ENCODE results near the gene ARPC4. TPM values are rescaled to one million over a fixed set of nuclear protein-coding genes. Genes with fewer than 3 reads are reported as not detected.

ARPC4 gene
- total and polyA plus RNA-seq, 5 donors from 2014 or later: 203 to 384 (median 305) TPM

DNA sequence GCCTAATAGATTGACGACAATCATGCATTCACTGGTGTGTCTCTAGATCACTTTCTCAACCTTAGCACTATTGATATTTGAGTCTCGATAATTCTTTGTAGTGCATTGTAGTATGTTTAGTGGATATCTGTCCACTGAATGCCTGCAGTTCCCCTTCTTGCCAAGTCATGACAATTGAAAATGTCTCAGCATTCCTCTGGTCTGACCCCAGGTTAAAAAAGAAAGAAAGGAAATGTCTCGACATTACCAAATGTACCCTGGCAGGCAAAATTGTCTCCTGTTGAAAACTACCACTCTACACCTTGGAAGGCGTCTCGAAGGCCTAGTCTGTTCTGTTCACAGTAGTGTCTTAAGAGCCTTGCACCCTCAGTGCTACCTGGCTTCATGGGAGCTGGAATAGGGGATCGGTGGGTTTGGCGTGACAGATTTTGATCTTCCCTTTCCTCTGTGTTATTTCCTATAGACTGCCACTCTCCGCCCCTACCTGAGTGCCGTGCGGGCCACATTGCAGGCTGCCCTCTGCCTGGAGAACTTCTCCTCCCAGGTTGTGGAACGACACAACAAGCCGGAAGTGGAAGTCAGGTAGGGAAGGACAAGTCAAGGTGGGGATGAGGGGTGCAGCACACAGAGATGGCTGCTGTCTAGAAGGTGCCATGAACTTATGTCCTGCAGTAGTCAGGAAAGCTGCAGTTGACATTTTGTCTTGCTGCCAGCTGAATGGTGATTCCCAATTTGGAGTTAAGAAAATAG, 4.5 kb downstream of the ARPC4 start:
- no peaks in the 10 kb centered on the region for H3K9me3 ChIP-seq (ENCODE audit: control insufficient read depth in 2 of 2, low read length in 2 of 2)
- Mint-ChIP-seq H3K4me3 (peak overlapping the region in 2 of 4 donors; percentile 9 to 80), H3K27ac (peak overlapping the region in 1 of 3 donors; percentile 83), H3K36me3 (peaks cover 25% of the 10 kb centered on the region), H3K9me3 (no peaks in the 10 kb centered on the region), H3K4me1 (peaks cover 20 to 52% (median 37%) of the 10 kb centered on the region in 4 donors), H3K27me3 (no peaks in the 10 kb centered on the region)
- peaks cover 28% of the 10 kb centered on the region for H3K4me1 ChIP-seq (ENCODE audit: control insufficient read depth, insufficient read depth, low read length, poor library complexity, severe bottlenecking)
- DNase-seq (no peak), ATAC-seq (ENCODE audit: low read depth in 2 of 2) (no peak)
- no peaks in the 10 kb centered on the region for H3K27me3 ChIP-seq (ENCODE audit: control insufficient read depth, insufficient read depth, low read length)
- H3K27ac ChIP-seq (ENCODE audit: insufficient read depth, low read length, poor library complexity, severe bottlenecking): no peak overlapping the region
- H3K36me3 ChIP-seq (ENCODE audit: control insufficient read depth, insufficient read depth, low read length): peaks cover 59% of the 10 kb centered on the region
- H3K4me3 ChIP-seq (ENCODE audit: low read depth, low read length): no peak overlapping the region

DNA sequence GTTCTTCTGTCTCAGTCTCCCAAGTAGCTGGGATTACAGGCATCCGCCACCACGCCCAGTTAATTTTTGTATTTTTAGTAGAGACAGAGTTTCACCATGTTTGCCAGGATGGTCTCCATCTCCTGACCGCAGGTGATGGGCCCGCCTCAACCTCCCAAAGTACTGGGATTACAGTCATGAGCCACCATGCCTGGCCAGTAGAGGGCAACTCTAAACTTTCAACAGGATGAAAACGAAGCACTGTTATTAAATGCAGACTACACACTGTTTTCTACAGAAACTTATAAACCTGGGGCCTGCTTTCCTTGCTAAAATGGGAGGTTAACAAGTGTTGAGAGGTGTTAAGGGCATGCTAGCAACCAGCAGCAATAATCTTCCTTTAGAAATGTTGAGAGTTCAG, 7.6 kb downstream of the ARPC4 start:
- ATAC-seq (ENCODE audit: low read depth in 2 of 2) (no peak), DNase-seq (no peak)
- H3K4me1 Mint-ChIP-seq: peaks cover 10 to 42% (median 22%) of the 10 kb centered on the region in 4 donors
- no peaks in the 10 kb centered on the region for H3K27me3 Mint-ChIP-seq
- no peak overlapping the region for H3K27ac ChIP-seq (ENCODE audit: insufficient read depth, low read length, poor library complexity, severe bottlenecking)
- no peaks in the 10 kb centered on the region for H3K27me3 ChIP-seq (ENCODE audit: control insufficient read depth, insufficient read depth, low read length)
- peaks cover 80% of the 10 kb centered on the region for H3K36me3 ChIP-seq (ENCODE audit: control insufficient read depth, insufficient read depth, low read length)
- no peaks in the 10 kb centered on the region for H3K9me3 Mint-ChIP-seq
- H3K4me3 ChIP-seq (ENCODE audit: low read depth, low read length): no peak overlapping the region
- peaks cover 5% of the 10 kb centered on the region for H3K4me1 ChIP-seq (ENCODE audit: control insufficient read depth, insufficient read depth, low read length, poor library complexity, severe bottlenecking)
- no peaks in the 10 kb centered on the region for H3K9me3 ChIP-seq (ENCODE audit: control insufficient read depth in 2 of 2, low read length in 2 of 2)
- H3K4me3 Mint-ChIP-seq: peak overlapping the region in 2 of 4 donors; percentile 21 to 41
- H3K27ac Mint-ChIP-seq: no peak overlapping the region
- H3K36me3 Mint-ChIP-seq: peaks cover 40% of the 10 kb centered on the region

- no peaks in the 10 kb centered on the region for H3K27me3 Mint-ChIP-seq
- Histone ChIP-seq H3K9me3 (ENCODE audit: control insufficient read depth in 2 of 2, low read length in 2 of 2) (no peaks in the 10 kb centered on the region), H3K27ac (ENCODE audit: insufficient read depth, low read length, poor library complexity, severe bottlenecking) (no peak overlapping the region), H3K27me3 (ENCODE audit: control insufficient read depth, insufficient read depth, low read length) (no peaks in the 10 kb centered on the region), H3K36me3 (ENCODE audit: control insufficient read depth, insufficient read depth, low read length) (peaks cover 80% of the 10 kb centered on the region), H3K4me1 (ENCODE audit: control insufficient read depth, insufficient read depth, low read length, poor library complexity, severe bottlenecking) (peaks cover 10% of the 10 kb centered on the region), H3K4me3 (ENCODE audit: low read depth, low read length) (no peak overlapping the region)
- no peak overlapping the region for H3K4me3 Mint-ChIP-seq
- ATAC-seq (ENCODE audit: low read depth in 2 of 2): no peak
- H3K27ac Mint-ChIP-seq: peak overlapping the region; percentile 52 to 85 (median 78)
- H3K4me1 Mint-ChIP-seq: peaks cover 5 to 31% (median 16%) of the 10 kb centered on the region in 4 donors
- DNase-seq: no peak
- H3K36me3 Mint-ChIP-seq: peaks cover 35% of the 10 kb centered on the region
- no peaks in the 10 kb centered on the region for H3K9me3 Mint-ChIP-seq
Measured at GRCh38 chr3:9803494-9803893, 10.6 kb downstream of the ARPC4 start.

GRCh38 chr3:9804996-9805395, 12.1 kb downstream of the ARPC4 start:
- Mint-ChIP-seq H3K4me3 (peak overlapping the region in 1 of 4 donors; percentile 13), H3K4me1 (peaks cover 11 to 41% (median 20%) of the 10 kb centered on the region in 4 donors), H3K27me3 (no peaks in the 10 kb centered on the region), H3K9me3 (no peaks in the 10 kb centered on the region), H3K27ac (no peak overlapping the region), H3K36me3 (peaks cover 31% of the 10 kb centered on the region)
- Histone ChIP-seq H3K27ac (ENCODE audit: insufficient read depth, low read length, poor library complexity, severe bottlenecking) (no peak overlapping the region), H3K36me3 (ENCODE audit: control insufficient read depth, insufficient read depth, low read length) (peaks cover 64% of the 10 kb centered on the region), H3K4me3 (ENCODE audit: low read depth, low read length) (no peak overlapping the region), H3K27me3 (ENCODE audit: control insufficient read depth, insufficient read depth, low read length) (no peaks in the 10 kb centered on the region), H3K9me3 (ENCODE audit: control insufficient read depth in 2 of 2, low read length in 2 of 2) (no peaks in the 10 kb centered on the region), H3K4me1 (ENCODE audit: control insufficient read depth, insufficient read depth, low read length, poor library complexity, severe bottlenecking) (peaks cover 24% of the 10 kb centered on the region)
- ATAC-seq (ENCODE audit: low read depth in 2 of 2) (no peak), DNase-seq (no peak)

GRCh38 chr3:9806137-9806536, 13.3 kb downstream of the ARPC4 start:
- H3K4me3 Mint-ChIP-seq: no peak overlapping the region
- no peak for DNase-seq
- Histone ChIP-seq H3K4me1 (ENCODE audit: control insufficient read depth, insufficient read depth, low read length, poor library complexity, severe bottlenecking) (peaks cover 32% of the 10 kb centered on the region), H3K4me3 (ENCODE audit: low read depth, low read length) (no peak overlapping the region), H3K27me3 (ENCODE audit: control insufficient read depth, insufficient read depth, low read length) (no peaks in the 10 kb centered on the region), H3K27ac (ENCODE audit: insufficient read depth, low read length, poor library complexity, severe bottlenecking) (no peak overlapping the region), H3K36me3 (ENCODE audit: control insufficient read depth, insufficient read depth, low read length) (peaks cover 55% of the 10 kb centered on the region), H3K9me3 (ENCODE audit: control insufficient read depth in 2 of 2, low read length in 2 of 2) (no peaks in the 10 kb centered on the region)
- no peaks in the 10 kb centered on the region for H3K9me3 Mint-ChIP-seq
- ATAC-seq (ENCODE audit: low read depth in 2 of 2): no peak
- no peak overlapping the region for H3K27ac Mint-ChIP-seq
- peaks cover 35% of the 10 kb centered on the region for H3K36me3 Mint-ChIP-seq
- peaks cover 12 to 50% (median 24%) of the 10 kb centered on the region in 4 donors for H3K4me1 Mint-ChIP-seq
- no peaks in the 10 kb centered on the region for H3K27me3 Mint-ChIP-seq

- Mint-ChIP-seq H3K4me3 (peak overlapping the region in 1 of 4 donors; percentile 83), H3K27ac (peak overlapping the region in 1 of 3 donors; percentile 96), H3K27me3 (no peaks in the 10 kb centered on the region), H3K9me3 (no peaks in the 10 kb centered on the region), H3K36me3 (peaks cover 38% of the 10 kb centered on the region), H3K4me1 (peaks cover 20 to 57% (median 30%) of the 10 kb centered on the region in 4 donors)
- H3K4me3 ChIP-seq (ENCODE audit: low read depth, low read length): no peak overlapping the region
- ATAC-seq (ENCODE audit: low read depth in 2 of 2) (no peak), DNase-seq (no peak)
- no peaks in the 10 kb centered on the region for H3K9me3 ChIP-seq (ENCODE audit: control insufficient read depth in 2 of 2, low read length in 2 of 2)
- H3K27ac ChIP-seq (ENCODE audit: insufficient read depth, low read length, poor library complexity, severe bottlenecking): peak overlapping the region; percentile 83
- H3K27me3 ChIP-seq (ENCODE audit: control insufficient read depth, insufficient read depth, low read length): no peaks in the 10 kb centered on the region
- peaks cover 48% of the 10 kb centered on the region for H3K36me3 ChIP-seq (ENCODE audit: control insufficient read depth, insufficient read depth, low read length)
- H3K4me1 ChIP-seq (ENCODE audit: control insufficient read depth, insufficient read depth, low read length, poor library complexity, severe bottlenecking): peaks cover 32% of the 10 kb centered on the region
Measured at GRCh38 chr3:9806688-9807589, 14.1 kb downstream of the ARPC4 start.

DNA sequence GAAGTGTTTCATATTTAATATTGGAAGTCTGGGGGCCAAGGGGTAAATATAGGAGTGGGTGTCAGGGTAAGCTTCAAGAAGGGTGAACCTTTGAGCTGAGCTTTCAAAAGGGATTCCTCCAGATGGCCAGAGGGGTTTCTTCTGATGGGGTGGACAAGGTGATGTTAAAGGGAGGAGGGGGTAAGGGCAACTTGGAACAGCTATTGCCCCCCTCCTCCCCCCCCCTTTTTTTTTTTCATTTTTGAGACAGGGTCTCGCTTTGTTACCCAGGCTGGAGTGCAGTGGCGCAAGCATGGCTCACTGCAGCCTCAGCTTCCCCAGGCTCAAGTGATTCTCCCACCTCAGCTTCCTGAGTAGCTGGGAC, 15.1 kb downstream of the ARPC4 start:
- Mint-ChIP-seq H3K36me3 (peaks cover 38% of the 10 kb centered on the region), H3K27ac (peak overlapping the region; percentile 96 to 98 (median 98)), H3K4me3 (peak overlapping the region; percentile 62 to 92 (median 76)), H3K4me1 (peaks cover 20 to 57% (median 30%) of the 10 kb centered on the region in 4 donors), H3K27me3 (no peaks in the 10 kb centered on the region), H3K9me3 (no peaks in the 10 kb centered on the region)
- DNase-seq (no peak), ATAC-seq (ENCODE audit: low read depth in 2 of 2) (no peak)
- Histone ChIP-seq H3K4me3 (ENCODE audit: low read depth, low read length) (no peak overlapping the region), H3K9me3 (ENCODE audit: control insufficient read depth in 2 of 2, low read length in 2 of 2) (no peaks in the 10 kb centered on the region), H3K36me3 (ENCODE audit: control insufficient read depth, insufficient read depth, low read length) (peaks cover 45% of the 10 kb centered on the region), H3K4me1 (ENCODE audit: control insufficient read depth, insufficient read depth, low read length, poor library complexity, severe bottlenecking) (peaks cover 32% of the 10 kb centered on the region), H3K27me3 (ENCODE audit: control insufficient read depth, insufficient read depth, low read length) (no peaks in the 10 kb centered on the region), H3K27ac (ENCODE audit: insufficient read depth, low read length, poor library complexity, severe bottlenecking) (peak overlapping the region; percentile 83)
